H7 (cell line): ENCODE measurements around the gene TOP3B. TPM values are rescaled to one million over a fixed set of nuclear protein-coding genes. Genes with fewer than 3 reads are reported as not detected.
A peak's percentile ranks its signal among the peaks of the same experiment; 100 is the strongest.

Experiments
- DNase-seq: peaks from one replicate; pipeline ENCODE4 v3.0.0; 2012
- H3K27me3 ChIP-seq: 2 replicates; pipeline ENCODE4 v1.6.0; 2011; ENCODE audit warnings: mild to moderate bottlenecking, low read length; ENCODE audit not compliant: control insufficient read depth, insufficient read depth
- H3K36me3 ChIP-seq: replicated peaks from 2 replicates; pipeline ENCODE4 v1.5.1; 2011; ENCODE audit warnings: low read length; ENCODE audit not compliant: control insufficient read depth, insufficient read depth
- H3K4me3 ChIP-seq: 2 replicates; pipeline ENCODE4 v1.5.1; 2011; ENCODE audit warnings: low read depth, mild to moderate bottlenecking, control low read depth, low read length, moderate library complexity; ENCODE audit not compliant: insufficient read depth
- total RNA-seq: library from RNA; depleted of rRNA; stranded (reverse); fragments of >200 nt; shearing (Covaris generic); gene quantifications from 2 replicates; pipeline ENCODE4 v1.2.3, GENCODE V29; 2014; rRNA removed

TOP3B gene
- 53.8 and 76.2 TPM in 2 replicates for total RNA-seq

GRCh38 chr22:21982338-21982965 is at the start of gene TOP3B:
Gene TOP3B (minus strand): TSS chr22:21982787. CDS start chr22:21975709, 7,078 bp downstream.
- Histone ChIP-seq H3K27me3 (peaks cover 10% of the 10 kb centered on the region), H3K4me3 (peak within 1 kb of the TSS; percentile 93), H3K36me3 (no peaks in the 10 kb centered on the region; the same call in 1 of the 2 replicates)
- DNase-seq = peak; percentile 93

GRCh38 chr22:22031183-22031945 is 48.8 kb upstream of the TOP3B start:
- no peak overlapping the region for H3K4me3 ChIP-seq
- H3K36me3 ChIP-seq = no peaks in the 10 kb centered on the region
- DNase-seq = no peak
- peaks cover 77% of the 10 kb centered on the region for H3K27me3 ChIP-seq

- no peaks in the 10 kb centered on the region for H3K36me3 ChIP-seq
- peaks cover 75% of the 10 kb centered on the region for H3K27me3 ChIP-seq
- no peak overlapping the region for H3K4me3 ChIP-seq
- DNase-seq = peak; percentile 56
Measured at GRCh38 chr22:22030493-22031182, 48.1 kb upstream of the TOP3B start.

GRCh38 chr22:22027955-22028354 is 45.4 kb upstream of the TOP3B start:
- Histone ChIP-seq H3K36me3 (no peaks in the 10 kb centered on the region), H3K4me3 (no peak overlapping the region), H3K27me3 (peaks cover 64% of the 10 kb centered on the region)
- DNase-seq = no peak

GRCh38 chr22:22026157-22026831 is 43.7 kb upstream of the TOP3B start:
- no peak for DNase-seq
- H3K27me3 ChIP-seq = peaks cover 50% of the 10 kb centered on the region
- H3K36me3 ChIP-seq = no peaks in the 10 kb centered on the region
- H3K4me3 ChIP-seq = no peak overlapping the region

DNA sequence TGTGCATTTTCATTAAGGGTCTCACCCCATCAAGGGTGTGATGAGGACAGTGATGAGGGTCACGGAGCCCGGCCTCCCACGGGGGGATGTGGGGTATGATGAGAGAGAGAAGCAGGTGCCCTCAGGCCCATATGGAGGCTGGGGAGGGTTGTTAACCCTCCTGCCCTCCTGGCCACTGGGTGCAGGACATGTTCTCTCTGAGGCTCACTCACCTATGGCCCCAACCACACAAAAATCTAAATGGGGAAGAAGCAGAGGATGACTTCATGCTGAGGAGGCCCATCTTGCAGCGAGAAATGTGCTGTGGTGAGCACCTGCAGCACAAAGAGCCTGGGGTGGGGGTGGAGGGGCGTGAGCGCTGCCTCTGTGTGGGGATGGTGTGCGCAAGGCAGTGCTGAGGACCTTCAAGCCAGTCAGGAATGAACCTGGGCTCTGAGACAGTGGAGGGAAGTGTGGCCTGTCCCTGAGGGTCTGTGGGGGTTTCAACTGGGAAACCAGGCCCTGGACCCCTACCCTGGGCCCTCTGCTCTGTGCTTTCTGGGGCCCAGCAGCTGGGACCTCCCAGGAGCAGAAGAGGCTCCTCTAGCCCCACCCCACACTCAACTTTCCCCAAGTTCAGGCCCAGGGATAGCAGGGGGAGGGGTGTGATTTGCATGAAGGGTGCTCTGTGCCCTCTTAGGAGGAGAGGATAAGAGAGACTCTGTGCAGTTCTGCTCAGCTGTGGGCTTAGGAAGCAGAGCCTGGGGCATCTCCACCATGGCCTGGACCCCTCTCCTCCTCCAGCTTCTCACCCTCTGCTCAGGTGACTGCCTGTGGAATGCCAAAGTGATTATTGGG is 43.0 kb upstream of the TOP3B start:
- Histone ChIP-seq H3K36me3 (no peaks in the 10 kb centered on the region), H3K27me3 (peaks cover 46% of the 10 kb centered on the region), H3K4me3 (no peak overlapping the region)
- DNase-seq = no peak

- Histone ChIP-seq H3K36me3 (no peaks in the 10 kb centered on the region), H3K27me3 (peaks cover 48% of the 10 kb centered on the region), H3K4me3 (no peak overlapping the region)
- no peak for DNase-seq
Measured at GRCh38 chr22:22024440-22024839, 41.9 kb upstream of the TOP3B start.

GRCh38 chr22:22023581-22024137 is 41.1 kb upstream of the TOP3B start:
- DNase-seq = no peak
- Histone ChIP-seq H3K36me3 (no peaks in the 10 kb centered on the region), H3K4me3 (no peak overlapping the region), H3K27me3 (peaks cover 46% of the 10 kb centered on the region)

DNA sequence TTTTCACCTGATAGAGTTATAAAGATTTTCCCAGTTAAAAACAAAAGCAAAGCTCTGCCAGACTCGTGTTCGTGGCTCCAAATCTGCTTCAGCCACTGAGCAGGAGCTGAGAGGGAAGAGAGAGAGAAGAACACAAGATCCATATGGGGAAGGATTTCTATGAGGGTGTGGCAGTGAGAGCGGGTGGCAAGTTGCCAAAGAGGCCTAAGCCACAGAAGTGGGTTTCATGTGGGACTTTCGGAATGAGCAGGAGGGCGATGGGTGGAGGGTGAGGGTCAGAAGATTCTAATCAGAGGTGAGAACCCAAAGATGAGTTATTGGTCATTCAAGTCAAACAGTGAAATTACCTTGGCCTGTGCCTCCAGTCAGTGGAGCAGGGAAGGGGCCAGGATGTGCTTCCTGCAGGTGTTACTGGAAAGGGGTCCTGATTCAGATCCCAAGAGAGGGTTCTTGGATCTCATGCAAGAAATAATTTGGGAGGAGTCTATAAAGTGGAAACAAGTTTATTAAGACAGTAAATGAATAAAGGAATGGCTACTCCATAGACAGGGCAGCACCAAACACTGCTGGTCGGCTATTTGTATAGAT is 40.5 kb upstream of the TOP3B start:
- H3K36me3 ChIP-seq = no peaks in the 10 kb centered on the region
- H3K27me3 ChIP-seq = peaks cover 40% of the 10 kb centered on the region
- no peak for DNase-seq
- H3K4me3 ChIP-seq = no peak overlapping the region

- peaks cover 37% of the 10 kb centered on the region for H3K27me3 ChIP-seq
- DNase-seq = no peak
- H3K36me3 ChIP-seq = no peaks in the 10 kb centered on the region
- H3K4me3 ChIP-seq = no peak overlapping the region
Measured at GRCh38 chr22:22022255-22022840, 39.8 kb upstream of the TOP3B start.

- Histone ChIP-seq H3K4me3 (no peak overlapping the region), H3K27me3 (peaks cover 33% of the 10 kb centered on the region), H3K36me3 (no peaks in the 10 kb centered on the region)
- DNase-seq = no peak
Measured at GRCh38 chr22:22021162-22021750, 38.7 kb upstream of the TOP3B start.

GRCh38 chr22:22020425-22020852 is 37.9 kb upstream of the TOP3B start:
- Histone ChIP-seq H3K36me3 (no peaks in the 10 kb centered on the region), H3K4me3 (no peak overlapping the region), H3K27me3 (peaks cover 26% of the 10 kb centered on the region)
- no peak for DNase-seq
